Activated T-helper 1 cell treated with anti-CD3 and anti-CD28 coated beads, Interleukin-12 subunit alpha, Interleukin-12 subunit beta, Interleukin-2, Interleukin-4 antibody, amounts not matched to agents 30 ng/mL and 10 ng/mL and 1 ng/mL, durations not matched to agents 14 hours and 24 hours and 36 hours (primary cell): ENCODE measurements around the gene GNL3L. TPM values are rescaled to one million over a fixed set of nuclear protein-coding genes. Genes with fewer than 3 reads are reported as not detected.

Source experiments
- DNase-seq: peaks from one replicate; pipeline ENCODE4 v3.0.0; 2021; ENCODE audit warnings: low spot score
- H3K27ac Mint-ChIP-seq: one replicate; pipeline ENCODE4 v1.8.0; 2021; ENCODE audit warnings: mild to moderate bottlenecking, mixed read lengths
- H3K27me3 Mint-ChIP-seq: one replicate; pipeline ENCODE4 v1.8.0; 2022; ENCODE audit warnings: mild to moderate bottlenecking, moderate library complexity, mixed read lengths; ENCODE audit not compliant: insufficient read depth
- H3K36me3 Mint-ChIP-seq: one replicate; pipeline ENCODE4 v1.8.0; 2021; ENCODE audit warnings: low read depth, mixed read lengths
- H3K4me1 Mint-ChIP-seq: one replicate; pipeline ENCODE4 v1.8.0; 2021; ENCODE audit warnings: low read depth, mixed read lengths
- H3K4me3 Mint-ChIP-seq: one replicate; pipeline ENCODE4 v1.8.0; 2021; ENCODE audit warnings: mild to moderate bottlenecking, moderate library complexity, mixed read lengths
- H3K9me3 Mint-ChIP-seq: one replicate; pipeline ENCODE4 v1.8.0; 2021; ENCODE audit warnings: mixed read lengths
- intact Hi-C: fragments of 100-400 bp; cut with micrococcal nuclease; formaldehyde crosslinking; loops from one replicate; pipeline ENCODE4 v1.15.1; 2024
- total RNA-seq: library from RNA; stranded (reverse); gene quantifications from 2 replicates; pipeline ENCODE4 v1.2.3, GENCODE V29; 2022

Gene GNL3L
- total RNA-seq, 1 donor from 2014 or later: 76.1 TPM

- Mint-ChIP-seq H3K36me3 (peaks cover 1% of the 10 kb centered on the region), H3K27me3 (no peaks in the 10 kb centered on the region), H3K4me3 (no peak overlapping the region), H3K4me1 (no peaks in the 10 kb centered on the region), H3K27ac (no peak overlapping the region), H3K9me3 (no peaks in the 10 kb centered on the region)
- no peak for DNase-seq
- intact Hi-C loops: no loop called here
These were observed 67.7 kb downstream of the GNL3L start for GRCh38 chrX:54597728-54598127.

DNA sequence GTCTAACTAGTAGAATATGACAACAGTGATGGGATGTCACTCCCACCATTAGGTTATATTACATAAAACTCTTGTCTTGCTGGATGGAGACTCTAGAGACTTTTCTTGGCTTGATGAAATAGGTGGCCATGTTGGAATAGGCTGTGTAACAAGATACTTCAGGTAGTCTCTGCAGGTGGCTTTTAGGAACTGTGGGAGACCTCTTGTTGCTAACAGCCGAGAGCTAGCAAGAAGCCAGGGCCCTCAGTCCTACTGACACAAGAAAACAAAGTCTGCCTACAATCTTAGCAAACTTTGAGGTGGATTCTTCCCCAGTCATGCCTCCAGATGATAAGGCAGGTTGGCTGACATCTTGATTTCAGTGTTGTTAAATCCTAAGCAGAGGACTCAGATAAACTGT lies 72.5 kb downstream of the GNL3L start:
- no peak overlapping the region for H3K4me3 Mint-ChIP-seq
- H3K9me3 Mint-ChIP-seq: no peaks in the 10 kb centered on the region
- H3K4me1 Mint-ChIP-seq: no peaks in the 10 kb centered on the region
- no peaks in the 10 kb centered on the region for H3K27me3 Mint-ChIP-seq
- DNase-seq: no peak
- H3K27ac Mint-ChIP-seq: no peak overlapping the region
- H3K36me3 Mint-ChIP-seq: no peaks in the 10 kb centered on the region
- intact Hi-C loops: no loop called here

Other genes starting within 250 kb of the GNL3L start
- 0.02 and 0.16 TPM in 2 replicates for gene WNK3, start 172.2 kb upstream of the GNL3L start, total RNA-seq
- gene TSR2, start 89.8 kb upstream of the GNL3L start, total RNA-seq: 43.6 and 44.1 TPM in 2 replicates
- 0.15 and 0.21 TPM in 2 replicates for gene FGD1, start 34.0 kb upstream of the GNL3L start, total RNA-seq